ENCODE data around the gene S100A7A.

The S100A7A gene

DNA sequence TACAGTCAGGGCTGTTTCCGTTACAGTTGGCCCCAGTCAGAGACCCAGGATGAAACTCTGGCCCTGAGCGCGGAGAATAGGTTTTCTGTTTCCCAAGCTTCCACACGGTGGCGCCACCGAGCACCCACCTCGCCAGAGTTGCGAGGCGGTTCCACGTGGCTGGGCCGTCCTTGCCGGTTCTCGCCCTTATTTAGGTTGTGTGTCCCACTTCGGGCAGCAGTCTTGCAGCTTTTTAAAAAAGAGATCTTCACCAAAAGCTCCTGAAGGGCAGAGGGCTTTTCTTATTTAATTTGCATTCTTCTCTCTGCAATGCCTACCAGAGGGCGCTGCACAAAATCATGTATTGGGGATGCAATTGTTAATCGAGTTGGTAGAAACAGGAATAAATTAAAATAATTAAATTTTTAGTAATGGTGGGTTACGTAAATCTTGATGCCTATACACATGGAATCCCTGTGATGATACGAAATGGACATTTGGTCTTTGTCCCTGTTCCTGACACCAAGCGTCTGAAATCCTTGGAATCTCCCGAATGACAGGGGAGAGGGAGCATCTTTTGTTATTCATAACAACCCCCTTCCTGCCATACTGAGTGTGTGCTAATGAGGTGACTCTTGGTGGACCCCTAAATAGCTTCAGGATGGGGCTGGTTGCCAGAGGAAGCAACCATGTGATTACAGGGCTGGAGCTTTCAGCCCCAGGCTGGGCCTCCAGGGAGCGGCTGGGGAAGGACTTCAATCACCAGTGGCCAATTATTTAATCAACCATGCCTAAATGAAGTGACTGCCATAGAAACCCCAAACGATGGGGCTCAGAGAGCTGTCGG, 49.7 kb downstream of the S100A7A start:
- no peak for DNase-seq

DNA sequence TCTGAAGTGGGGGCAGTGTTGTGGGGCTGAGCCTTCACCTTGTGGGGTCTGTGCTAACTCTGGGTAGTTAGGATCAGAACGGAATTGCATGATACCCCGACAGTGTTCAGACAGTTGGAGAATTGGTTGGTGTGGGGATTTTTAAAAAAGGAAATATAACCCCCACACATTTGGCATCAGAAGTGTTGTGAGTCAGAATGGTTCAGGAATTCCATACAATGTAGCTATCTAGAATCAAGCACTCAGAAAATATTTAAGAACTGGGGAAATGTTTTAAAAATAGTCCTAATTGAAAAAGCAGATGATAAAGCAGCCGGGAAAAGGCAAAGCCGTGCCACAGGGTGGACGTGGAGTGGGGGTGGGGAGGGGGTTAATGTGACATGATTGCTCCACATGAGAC, 50.6 kb downstream of the S100A7A start:
- no peak for DNase-seq

DNA sequence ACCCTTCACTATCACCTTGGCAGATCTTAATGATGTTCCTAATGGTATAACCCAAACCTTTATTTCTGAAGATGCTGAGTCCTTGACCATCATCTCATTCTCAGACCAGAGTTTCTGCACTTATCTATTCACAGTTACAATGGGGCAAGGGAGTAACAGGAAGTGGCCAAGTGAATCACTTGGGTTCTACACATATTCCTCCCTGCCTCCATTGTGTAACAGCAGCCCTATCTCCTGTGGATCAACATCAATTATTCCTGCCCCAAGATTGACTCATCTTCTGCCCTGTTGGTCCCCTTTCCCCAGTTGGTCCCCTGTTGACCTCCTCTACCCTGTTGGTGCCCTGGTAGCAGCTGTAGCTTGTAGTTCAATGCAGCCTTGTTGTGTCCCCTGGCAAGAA, 54.4 kb downstream of the S100A7A start:
- no peak for DNase-seq
